ENCODE data around the gene ZBTB38. TPM values are rescaled to one million over a fixed set of nuclear protein-coding genes. Genes with fewer than 3 reads are reported as not detected.

ZBTB38 gene
- total RNA-seq, 1 donor from 2014 or later = 22.5 TPM

DNA sequence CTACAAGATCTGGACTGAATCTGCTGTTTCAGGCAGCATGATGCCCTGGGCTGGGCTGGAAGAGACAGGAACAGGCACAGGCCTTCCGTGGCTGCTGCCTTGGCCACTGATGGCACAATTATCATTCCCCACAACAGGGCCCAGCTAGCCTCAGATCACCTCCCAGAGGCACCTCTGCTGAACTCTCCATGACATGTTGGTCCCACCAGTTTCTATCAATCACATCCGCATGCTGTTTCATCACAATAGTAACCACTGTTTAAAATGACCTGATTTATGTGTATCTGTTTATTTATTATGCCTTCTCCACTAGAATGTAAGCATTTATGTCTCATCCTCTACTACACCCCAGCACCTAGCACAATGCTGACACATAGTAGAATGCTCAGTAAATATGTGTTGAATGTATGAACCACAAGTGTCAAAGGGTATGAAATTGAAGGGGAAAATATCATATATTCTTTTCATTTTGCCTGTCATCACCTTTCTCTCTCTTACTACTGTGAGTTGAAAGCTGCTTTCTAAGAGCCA lies 32.7 kb upstream of the ZBTB38 start:
- peaks cover 6% of the 10 kb centered on the region for H3K27me3 Mint-ChIP-seq (ENCODE audit: unreplicated experiment)
- no peaks in the 10 kb centered on the region for H3K9me3 Mint-ChIP-seq (ENCODE audit: unreplicated experiment)
- DNase-seq (ENCODE audit: low spot score) = no peak
- TF ChIP-seq, protein P1, sequence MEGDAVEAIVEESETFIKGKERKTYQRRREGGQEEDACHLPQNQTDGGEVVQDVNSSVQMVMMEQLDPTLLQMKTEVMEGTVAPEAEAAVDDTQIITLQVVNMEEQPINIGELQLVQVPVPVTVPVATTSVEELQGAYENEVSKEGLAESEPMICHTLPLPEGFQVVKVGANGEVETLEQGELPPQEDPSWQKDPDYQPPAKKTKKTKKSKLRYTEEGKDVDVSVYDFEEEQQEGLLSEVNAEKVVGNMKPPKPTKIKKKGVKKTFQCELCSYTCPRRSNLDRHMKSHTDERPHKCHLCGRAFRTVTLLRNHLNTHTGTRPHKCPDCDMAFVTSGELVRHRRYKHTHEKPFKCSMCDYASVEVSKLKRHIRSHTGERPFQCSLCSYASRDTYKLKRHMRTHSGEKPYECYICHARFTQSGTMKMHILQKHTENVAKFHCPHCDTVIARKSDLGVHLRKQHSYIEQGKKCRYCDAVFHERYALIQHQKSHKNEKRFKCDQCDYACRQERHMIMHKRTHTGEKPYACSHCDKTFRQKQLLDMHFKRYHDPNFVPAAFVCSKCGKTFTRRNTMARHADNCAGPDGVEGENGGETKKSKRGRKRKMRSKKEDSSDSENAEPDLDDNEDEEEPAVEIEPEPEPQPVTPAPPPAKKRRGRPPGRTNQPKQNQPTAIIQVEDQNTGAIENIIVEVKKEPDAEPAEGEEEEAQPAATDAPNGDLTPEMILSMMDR (IDR thresholded peaks at IDR 0.05; ENCODE audit: unreplicated experiment) = no peak
- no peak overlapping the region for H3K27ac Mint-ChIP-seq (ENCODE audit: unreplicated experiment)
- H3K36me3 Mint-ChIP-seq (ENCODE audit: low read depth, unreplicated experiment) = peaks cover 5% of the 10 kb centered on the region
- H3K4me3 Mint-ChIP-seq (ENCODE audit: unreplicated experiment) = no peak overlapping the region
- peaks cover 10% of the 10 kb centered on the region for H3K4me1 Mint-ChIP-seq (ENCODE audit: unreplicated experiment)

- no peaks in the 10 kb centered on the region for H3K9me3 Mint-ChIP-seq (ENCODE audit: unreplicated experiment)
- peak overlapping the region; percentile 36 for H3K27ac Mint-ChIP-seq (ENCODE audit: unreplicated experiment)
- H3K36me3 Mint-ChIP-seq (ENCODE audit: low read depth, unreplicated experiment) = peaks cover 5% of the 10 kb centered on the region
- H3K27me3 Mint-ChIP-seq (ENCODE audit: unreplicated experiment) = peaks cover 9% of the 10 kb centered on the region
- no peak for DNase-seq (ENCODE audit: low spot score)
- no peak overlapping the region for H3K4me3 Mint-ChIP-seq (ENCODE audit: unreplicated experiment)
- H3K4me1 Mint-ChIP-seq (ENCODE audit: unreplicated experiment) = peaks cover 10% of the 10 kb centered on the region
- TF ChIP-seq, protein P1 (IDR thresholded peaks at IDR 0.05; ENCODE audit: unreplicated experiment) = no peak
Observed at GRCh38 chr3:141336672-141337522, 31.4 kb upstream of the ZBTB38 start.

DNA sequence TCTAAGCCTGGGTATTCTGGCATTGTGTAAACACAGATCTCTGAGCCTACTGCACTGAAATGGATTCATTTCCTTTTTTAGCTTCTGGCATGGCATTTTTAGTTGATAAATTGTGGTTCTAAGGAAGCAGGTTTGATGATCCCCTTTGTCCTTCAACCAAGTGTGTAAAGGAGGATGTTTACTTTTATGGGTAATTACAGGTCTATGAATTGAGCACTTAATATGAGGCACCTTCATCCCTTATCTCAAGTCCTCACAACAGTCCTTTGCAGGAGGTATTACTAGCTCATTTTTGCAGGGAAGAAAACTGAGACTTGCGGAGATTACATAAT lies 30.8 kb upstream of the ZBTB38 start:
- Mint-ChIP-seq H3K27ac (ENCODE audit: unreplicated experiment) (peak overlapping the region; percentile 36), H3K9me3 (ENCODE audit: unreplicated experiment) (no peaks in the 10 kb centered on the region), H3K4me3 (ENCODE audit: unreplicated experiment) (no peak overlapping the region), H3K36me3 (ENCODE audit: low read depth, unreplicated experiment) (peaks cover 5% of the 10 kb centered on the region), H3K27me3 (ENCODE audit: unreplicated experiment) (peaks cover 9% of the 10 kb centered on the region), H3K4me1 (ENCODE audit: unreplicated experiment) (peaks cover 10% of the 10 kb centered on the region)
- DNase-seq (ENCODE audit: low spot score) = no peak
- TF ChIP-seq, protein P1 (IDR thresholded peaks at IDR 0.05; ENCODE audit: unreplicated experiment) = no peak

GRCh38 chr3:141337991-141338390 lies 30.3 kb upstream of the ZBTB38 start:
- Mint-ChIP-seq H3K27me3 (ENCODE audit: unreplicated experiment) (peaks cover 9% of the 10 kb centered on the region), H3K27ac (ENCODE audit: unreplicated experiment) (no peak overlapping the region), H3K9me3 (ENCODE audit: unreplicated experiment) (no peaks in the 10 kb centered on the region), H3K36me3 (ENCODE audit: low read depth, unreplicated experiment) (peaks cover 5% of the 10 kb centered on the region), H3K4me1 (ENCODE audit: unreplicated experiment) (peaks cover 10% of the 10 kb centered on the region), H3K4me3 (ENCODE audit: unreplicated experiment) (no peak overlapping the region)
- DNase-seq (ENCODE audit: low spot score) = no peak
- TF ChIP-seq, protein P1 (IDR thresholded peaks at IDR 0.05; ENCODE audit: unreplicated experiment) = no peak

DNA sequence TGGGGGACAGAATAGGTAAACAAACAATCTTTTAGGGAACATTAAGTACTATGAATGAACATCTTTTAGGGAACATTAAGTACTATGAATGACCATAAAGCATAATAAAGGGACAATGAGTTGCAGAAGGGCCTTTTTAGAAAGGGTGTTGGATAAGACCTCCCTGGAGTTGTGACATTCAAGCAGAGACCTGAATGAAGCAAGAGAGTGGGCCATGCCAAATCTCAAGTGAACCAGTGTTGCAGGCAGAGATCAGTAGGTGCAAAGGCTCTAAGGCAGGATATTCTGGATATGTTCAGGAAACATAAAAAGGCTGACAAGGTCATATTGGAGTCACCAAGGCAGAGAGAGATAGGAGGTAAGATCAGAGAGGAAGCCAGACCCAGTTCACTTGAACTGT lies 29.4 kb upstream of the ZBTB38 start:
- Mint-ChIP-seq H3K27ac (ENCODE audit: unreplicated experiment) (no peak overlapping the region), H3K4me1 (ENCODE audit: unreplicated experiment) (peaks cover 10% of the 10 kb centered on the region)

More for the DNA sequence above, 29.4 kb upstream of the ZBTB38 start:
- no peaks in the 10 kb centered on the region for H3K9me3 Mint-ChIP-seq (ENCODE audit: unreplicated experiment)
- TF ChIP-seq, protein P1 (IDR thresholded peaks at IDR 0.05; ENCODE audit: unreplicated experiment) = no peak
- peaks cover 5% of the 10 kb centered on the region for H3K36me3 Mint-ChIP-seq (ENCODE audit: low read depth, unreplicated experiment)
- DNase-seq (ENCODE audit: low spot score) = no peak
- no peak overlapping the region for H3K4me3 Mint-ChIP-seq (ENCODE audit: unreplicated experiment)
- H3K27me3 Mint-ChIP-seq (ENCODE audit: unreplicated experiment) = peaks cover 10% of the 10 kb centered on the region
